Measurements from ENCODE around the gene TMEM131L. TPM values are rescaled to one million over a fixed set of nuclear protein-coding genes. Genes with fewer than 3 reads are reported as not detected.

TMEM131L gene
- total RNA-seq, 1 donor from 2014 or later: 29.8 TPM

- peaks cover 47% of the 10 kb centered on the region for H3K36me3 Mint-ChIP-seq (ENCODE audit: low read depth, unreplicated experiment)
- TF ChIP-seq, protein P1, sequence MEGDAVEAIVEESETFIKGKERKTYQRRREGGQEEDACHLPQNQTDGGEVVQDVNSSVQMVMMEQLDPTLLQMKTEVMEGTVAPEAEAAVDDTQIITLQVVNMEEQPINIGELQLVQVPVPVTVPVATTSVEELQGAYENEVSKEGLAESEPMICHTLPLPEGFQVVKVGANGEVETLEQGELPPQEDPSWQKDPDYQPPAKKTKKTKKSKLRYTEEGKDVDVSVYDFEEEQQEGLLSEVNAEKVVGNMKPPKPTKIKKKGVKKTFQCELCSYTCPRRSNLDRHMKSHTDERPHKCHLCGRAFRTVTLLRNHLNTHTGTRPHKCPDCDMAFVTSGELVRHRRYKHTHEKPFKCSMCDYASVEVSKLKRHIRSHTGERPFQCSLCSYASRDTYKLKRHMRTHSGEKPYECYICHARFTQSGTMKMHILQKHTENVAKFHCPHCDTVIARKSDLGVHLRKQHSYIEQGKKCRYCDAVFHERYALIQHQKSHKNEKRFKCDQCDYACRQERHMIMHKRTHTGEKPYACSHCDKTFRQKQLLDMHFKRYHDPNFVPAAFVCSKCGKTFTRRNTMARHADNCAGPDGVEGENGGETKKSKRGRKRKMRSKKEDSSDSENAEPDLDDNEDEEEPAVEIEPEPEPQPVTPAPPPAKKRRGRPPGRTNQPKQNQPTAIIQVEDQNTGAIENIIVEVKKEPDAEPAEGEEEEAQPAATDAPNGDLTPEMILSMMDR (IDR thresholded peaks at IDR 0.05; ENCODE audit: unreplicated experiment): peak; percentile 76
Measured at GRCh38 chr4:153634738-153635353, 168.7 kb downstream of the TMEM131L start.

DNA sequence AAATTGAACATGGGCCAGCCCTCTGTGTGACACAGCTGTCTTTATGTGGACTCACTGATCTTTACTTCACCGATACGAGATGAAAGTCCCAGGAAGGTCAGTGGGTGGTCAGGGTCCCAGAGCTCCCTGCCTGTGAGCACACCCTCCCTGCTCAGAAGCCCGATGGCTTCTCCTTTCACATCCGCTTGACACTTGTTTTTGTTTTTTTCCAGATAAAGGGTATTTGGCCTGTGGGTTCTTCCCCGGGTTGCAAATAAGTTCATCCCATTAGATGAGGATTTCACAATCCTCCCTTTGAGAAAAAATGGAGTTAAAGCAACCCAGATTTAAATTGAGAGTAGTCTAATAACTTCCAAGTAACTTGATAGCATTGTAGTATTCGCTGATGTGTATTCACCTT is 169.7 kb downstream of the TMEM131L start:
- Mint-ChIP-seq H3K27ac (ENCODE audit: unreplicated experiment) (no peak overlapping the region), H3K27me3 (ENCODE audit: unreplicated experiment) (peaks cover 5% of the 10 kb centered on the region), H3K4me1 (ENCODE audit: unreplicated experiment) (no peaks in the 10 kb centered on the region), H3K36me3 (ENCODE audit: low read depth, unreplicated experiment) (peaks cover 37% of the 10 kb centered on the region), H3K4me3 (ENCODE audit: unreplicated experiment) (peak overlapping the region; percentile 70), H3K9me3 (ENCODE audit: unreplicated experiment) (no peaks in the 10 kb centered on the region)
- DNase-seq (ENCODE audit: low spot score): no peak
- TF ChIP-seq, protein P1 (IDR thresholded peaks at IDR 0.05; ENCODE audit: unreplicated experiment): no peak

More at GRCh38 chr4:153634738-153635353, 168.7 kb downstream of the TMEM131L start:
- Mint-ChIP-seq H3K27me3 (ENCODE audit: unreplicated experiment) (peaks cover 5% of the 10 kb centered on the region), H3K4me3 (ENCODE audit: unreplicated experiment) (no peak overlapping the region), H3K27ac (ENCODE audit: unreplicated experiment) (no peak overlapping the region), H3K4me1 (ENCODE audit: unreplicated experiment) (no peaks in the 10 kb centered on the region), H3K9me3 (ENCODE audit: unreplicated experiment) (no peaks in the 10 kb centered on the region)
- no peak for DNase-seq (ENCODE audit: low spot score)

- Mint-ChIP-seq H3K9me3 (ENCODE audit: unreplicated experiment) (no peaks in the 10 kb centered on the region), H3K27ac (ENCODE audit: unreplicated experiment) (no peak overlapping the region)
Measured at GRCh38 chr4:153637201-153637600, 171.0 kb downstream of the TMEM131L start.

DNA sequence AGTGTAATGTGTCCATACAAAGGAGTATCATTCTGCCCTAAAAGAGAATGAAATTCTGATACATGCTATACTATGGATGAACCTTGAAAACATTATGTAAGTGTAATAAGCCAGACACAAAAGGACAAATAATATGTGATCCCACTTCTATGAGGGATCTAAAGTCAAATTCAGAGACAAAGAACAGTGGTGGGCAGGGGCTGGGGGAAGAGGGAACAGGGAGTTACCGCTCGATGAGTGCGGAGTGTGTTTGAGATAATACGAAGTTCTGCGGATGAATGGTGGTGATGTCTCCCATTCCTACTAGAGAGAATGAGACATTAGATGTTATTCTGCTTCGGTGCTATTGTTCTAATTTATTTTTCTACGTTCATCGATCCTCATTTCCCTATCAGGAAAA is 171.9 kb downstream of the TMEM131L start:
- TF ChIP-seq, protein P1 (IDR thresholded peaks at IDR 0.05; ENCODE audit: unreplicated experiment): no peak
- Mint-ChIP-seq H3K36me3 (ENCODE audit: low read depth, unreplicated experiment) (peaks cover 23% of the 10 kb centered on the region), H3K4me3 (ENCODE audit: unreplicated experiment) (no peak overlapping the region), H3K4me1 (ENCODE audit: unreplicated experiment) (no peaks in the 10 kb centered on the region), H3K27me3 (ENCODE audit: unreplicated experiment) (peaks cover 7% of the 10 kb centered on the region), H3K27ac (ENCODE audit: unreplicated experiment) (no peak overlapping the region), H3K9me3 (ENCODE audit: unreplicated experiment) (no peaks in the 10 kb centered on the region)
- no peak for DNase-seq (ENCODE audit: low spot score)

More at GRCh38 chr4:153637201-153637600, 171.0 kb downstream of the TMEM131L start:
- no peak overlapping the region for H3K4me3 Mint-ChIP-seq (ENCODE audit: unreplicated experiment)
- no peaks in the 10 kb centered on the region for H3K4me1 Mint-ChIP-seq (ENCODE audit: unreplicated experiment)
- TF ChIP-seq, protein P1 (IDR thresholded peaks at IDR 0.05; ENCODE audit: unreplicated experiment): no peak
- peaks cover 31% of the 10 kb centered on the region for H3K36me3 Mint-ChIP-seq (ENCODE audit: low read depth, unreplicated experiment)
- peaks cover 7% of the 10 kb centered on the region for H3K27me3 Mint-ChIP-seq (ENCODE audit: unreplicated experiment)
- no peak for DNase-seq (ENCODE audit: low spot score)

DNA sequence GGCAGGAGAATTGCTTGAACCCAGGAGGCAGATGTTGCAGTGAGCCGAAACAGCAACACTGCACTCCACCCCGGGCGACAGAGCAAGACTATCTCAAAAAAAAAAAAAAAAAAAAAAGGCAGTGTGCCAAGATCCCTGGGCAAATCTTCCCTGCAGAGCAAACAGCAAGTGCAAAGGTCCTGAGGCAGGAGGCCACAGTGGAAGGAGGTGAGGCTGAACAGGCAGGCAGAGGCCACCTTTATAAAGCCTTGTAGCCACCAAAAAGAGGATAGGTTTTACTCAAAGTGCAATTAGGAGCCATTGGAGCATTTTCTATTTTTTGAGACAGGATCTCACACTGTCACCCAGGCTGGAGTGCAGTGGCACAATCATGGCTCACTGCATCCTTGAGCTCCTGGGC is 172.8 kb downstream of the TMEM131L start:
- DNase-seq (ENCODE audit: low spot score): no peak
- Mint-ChIP-seq H3K4me1 (ENCODE audit: unreplicated experiment) (no peaks in the 10 kb centered on the region), H3K9me3 (ENCODE audit: unreplicated experiment) (no peaks in the 10 kb centered on the region), H3K4me3 (ENCODE audit: unreplicated experiment) (no peak overlapping the region), H3K27me3 (ENCODE audit: unreplicated experiment) (peaks cover 7% of the 10 kb centered on the region), H3K36me3 (ENCODE audit: low read depth, unreplicated experiment) (peaks cover 23% of the 10 kb centered on the region), H3K27ac (ENCODE audit: unreplicated experiment) (no peak overlapping the region)
- TF ChIP-seq, protein P1 (IDR thresholded peaks at IDR 0.05; ENCODE audit: unreplicated experiment): no peak

Data from endothelial cell (in vitro differentiated cells).